Measurements from ENCODE around the gene ASB15.
"Not testable (repeated sequence)": the region's sequence is repeated elsewhere in the genome, so short reads cannot be mapped to it uniquely, and the experiment has no call there.

The ASB15 gene

DNA sequence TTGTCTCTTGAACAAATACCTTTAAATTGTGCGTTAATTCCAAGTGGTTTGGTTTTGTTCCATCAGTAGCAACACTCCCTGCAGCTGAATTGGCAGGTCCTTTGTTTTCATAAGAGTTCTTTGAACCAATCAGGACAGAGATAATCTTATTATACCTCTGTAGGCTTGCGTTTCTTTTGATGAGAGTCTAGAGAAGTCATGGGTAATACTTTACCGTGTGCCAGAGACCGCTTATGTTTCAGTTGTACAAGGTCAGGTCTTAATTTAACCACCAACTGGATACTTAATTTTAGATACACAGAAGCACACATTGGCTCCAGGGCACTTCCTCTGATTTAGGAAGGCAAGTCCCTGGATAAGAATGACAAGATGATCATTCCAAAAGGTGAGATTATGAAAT is at the start of gene ASB15:
TSS of gene ASB15 (plus strand) at position 292 of the 400 bp plus-strand sequence. CDS start 12,682 bp downstream, outside the sequence.
- TF ChIP-seq POLR2A (IDR thresholded peaks at IDR 0.05; ENCODE audit: extremely low read depth, insufficient read length) = no peak
- TF ChIP-seq MYC (IDR thresholded peaks at IDR 0.05; ENCODE audit: low read depth, low read length) = no peak
- TF ChIP-seq, protein P1, sequence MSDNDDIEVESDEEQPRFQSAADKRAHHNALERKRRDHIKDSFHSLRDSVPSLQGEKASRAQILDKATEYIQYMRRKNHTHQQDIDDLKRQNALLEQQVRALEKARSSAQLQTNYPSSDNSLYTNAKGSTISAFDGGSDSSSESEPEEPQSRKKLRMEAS (IDR thresholded peaks at IDR 0.05; ENCODE audit: low read depth, low read length) = no peak
- TF ChIP-seq, protein P2, sequence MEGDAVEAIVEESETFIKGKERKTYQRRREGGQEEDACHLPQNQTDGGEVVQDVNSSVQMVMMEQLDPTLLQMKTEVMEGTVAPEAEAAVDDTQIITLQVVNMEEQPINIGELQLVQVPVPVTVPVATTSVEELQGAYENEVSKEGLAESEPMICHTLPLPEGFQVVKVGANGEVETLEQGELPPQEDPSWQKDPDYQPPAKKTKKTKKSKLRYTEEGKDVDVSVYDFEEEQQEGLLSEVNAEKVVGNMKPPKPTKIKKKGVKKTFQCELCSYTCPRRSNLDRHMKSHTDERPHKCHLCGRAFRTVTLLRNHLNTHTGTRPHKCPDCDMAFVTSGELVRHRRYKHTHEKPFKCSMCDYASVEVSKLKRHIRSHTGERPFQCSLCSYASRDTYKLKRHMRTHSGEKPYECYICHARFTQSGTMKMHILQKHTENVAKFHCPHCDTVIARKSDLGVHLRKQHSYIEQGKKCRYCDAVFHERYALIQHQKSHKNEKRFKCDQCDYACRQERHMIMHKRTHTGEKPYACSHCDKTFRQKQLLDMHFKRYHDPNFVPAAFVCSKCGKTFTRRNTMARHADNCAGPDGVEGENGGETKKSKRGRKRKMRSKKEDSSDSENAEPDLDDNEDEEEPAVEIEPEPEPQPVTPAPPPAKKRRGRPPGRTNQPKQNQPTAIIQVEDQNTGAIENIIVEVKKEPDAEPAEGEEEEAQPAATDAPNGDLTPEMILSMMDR (IDR thresholded peaks at IDR 0.05; ENCODE audit: low read depth, low read length) = no peak
- no peak within 1 kb of the TSS for H3K4me3 ChIP-seq (ENCODE audit: low read depth, low read length)
- DNase-seq (ENCODE audit: low read depth) = no peak

DNA sequence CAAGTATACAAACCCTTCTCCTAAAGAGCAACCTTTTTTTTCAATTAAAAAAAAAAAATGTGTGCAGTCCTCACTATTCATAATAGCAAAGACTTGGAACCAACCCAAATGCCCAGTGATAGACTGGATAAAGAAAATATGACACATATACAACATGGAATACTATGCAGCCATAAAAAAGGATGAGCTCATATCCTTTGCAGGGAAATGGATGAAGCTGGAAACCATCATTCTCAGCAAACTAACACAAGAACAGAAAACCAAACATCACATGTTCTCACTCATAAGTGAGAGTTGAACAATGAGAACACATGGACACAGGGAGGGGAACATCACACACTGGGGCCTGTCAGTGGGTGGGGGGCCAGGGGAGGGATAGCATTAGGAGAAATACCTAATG is 49.5 kb upstream of the ASB15 start:
- not testable (repeated sequence) for DNase-seq (ENCODE audit: low read depth); H3K4me3 ChIP-seq (ENCODE audit: low read depth, low read length)

DNA sequence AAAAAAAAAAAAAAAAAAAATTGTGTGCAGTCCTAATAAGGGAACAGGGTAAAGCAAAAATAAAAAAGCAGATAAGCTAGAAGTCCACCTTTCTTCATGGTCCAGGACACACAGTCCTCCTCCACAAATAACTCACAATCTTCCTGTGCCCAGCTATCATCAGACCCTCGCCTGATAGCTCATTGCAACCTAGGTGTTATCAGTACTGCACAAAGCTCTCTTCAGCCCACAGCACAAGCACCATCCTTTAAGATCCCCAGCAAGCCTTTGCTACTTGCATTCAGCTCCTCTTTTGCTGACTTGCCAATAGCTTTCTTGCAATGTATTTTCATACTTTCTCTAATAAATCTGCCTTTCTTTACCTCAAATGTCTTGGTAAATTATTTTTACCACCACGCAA is 49.0 kb upstream of the ASB15 start:
- TF ChIP-seq, protein P2 (IDR thresholded peaks at IDR 0.05; ENCODE audit: low read depth, low read length) = no peak
- TF ChIP-seq MYC (IDR thresholded peaks at IDR 0.05; ENCODE audit: low read depth, low read length) = no peak
- no peak for TF ChIP-seq POLR2A (IDR thresholded peaks at IDR 0.05; ENCODE audit: extremely low read depth, insufficient read length)
- H3K4me3 ChIP-seq (ENCODE audit: low read depth, low read length) = no peak overlapping the region
- DNase-seq (ENCODE audit: low read depth) = no peak

DNA sequence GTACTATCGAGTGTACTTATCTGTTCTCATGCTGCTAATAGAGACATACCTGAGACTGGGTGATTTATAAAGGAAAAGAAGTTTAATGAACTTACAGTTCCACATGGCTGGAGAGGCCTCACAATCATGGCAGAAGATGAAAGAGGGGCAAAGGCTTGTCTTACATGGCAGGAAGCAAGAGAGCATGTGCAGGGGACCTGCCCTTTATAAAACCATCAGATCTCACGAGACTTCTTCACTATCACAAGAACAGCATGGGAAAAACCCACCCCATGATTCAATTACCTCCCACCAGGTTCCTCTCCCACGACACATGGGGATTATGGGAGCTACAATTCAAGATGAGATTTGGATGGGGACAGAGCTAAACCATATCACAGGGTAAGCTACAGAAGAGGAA is 48.5 kb upstream of the ASB15 start:
- no peak overlapping the region for H3K4me3 ChIP-seq (ENCODE audit: low read depth, low read length)
- DNase-seq (ENCODE audit: low read depth) = no peak
- TF ChIP-seq, protein P2 (IDR thresholded peaks at IDR 0.05; ENCODE audit: low read depth, low read length) = no peak
- no peak for TF ChIP-seq POLR2A (IDR thresholded peaks at IDR 0.05; ENCODE audit: extremely low read depth, insufficient read length)
- no peak for TF ChIP-seq MYC (IDR thresholded peaks at IDR 0.05; ENCODE audit: low read depth, low read length)
- TF ChIP-seq, protein P1 (IDR thresholded peaks at IDR 0.05; ENCODE audit: low read depth, low read length) = no peak

DNA sequence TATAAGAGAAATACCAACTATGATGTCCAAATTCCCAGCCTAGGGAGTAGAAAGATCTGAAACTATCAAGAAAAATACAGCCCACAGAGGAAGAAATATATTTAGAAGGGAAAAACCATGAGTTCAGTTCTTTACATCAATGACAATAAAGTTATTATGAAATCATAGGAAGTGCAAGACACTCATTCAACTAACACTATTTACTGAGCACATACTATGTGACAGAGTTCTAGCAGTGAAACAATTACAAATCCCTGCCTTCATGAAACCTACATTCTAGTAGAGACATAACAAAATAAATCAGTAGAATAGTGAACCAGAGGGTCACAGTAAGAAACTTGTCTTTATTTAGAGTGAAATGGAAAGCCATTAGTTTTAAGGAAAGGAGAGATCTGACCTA is 46.1 kb upstream of the ASB15 start:
- no peak for DNase-seq (ENCODE audit: low read depth)
- H3K4me3 ChIP-seq (ENCODE audit: low read depth, low read length) = no peak overlapping the region
- TF ChIP-seq, protein P2 (IDR thresholded peaks at IDR 0.05; ENCODE audit: low read depth, low read length) = no peak

DNA sequence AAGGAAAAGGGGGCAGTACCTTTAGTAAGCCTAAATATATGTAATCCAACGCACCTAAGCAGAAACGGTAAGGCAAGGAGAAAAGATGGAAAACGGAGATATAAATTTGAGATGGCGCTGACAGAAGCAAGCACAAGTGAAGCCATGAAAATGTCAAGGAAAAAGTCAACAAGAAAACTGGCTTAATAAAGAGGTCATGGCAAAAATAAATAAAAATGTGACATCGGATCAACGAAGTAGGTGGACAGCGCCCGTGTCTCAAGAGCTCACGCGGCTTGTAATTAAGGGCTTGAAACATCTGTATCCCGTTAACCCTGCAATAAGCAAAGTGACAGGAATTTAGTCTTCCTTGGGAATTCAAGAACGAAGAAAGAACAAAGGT is 44.6 kb upstream of the ASB15 start:
- TF ChIP-seq, protein P2 (IDR thresholded peaks at IDR 0.05; ENCODE audit: low read depth, low read length) = no peak
- no peak for TF ChIP-seq MYC (IDR thresholded peaks at IDR 0.05; ENCODE audit: low read depth, low read length)
- TF ChIP-seq, protein P1 (IDR thresholded peaks at IDR 0.05; ENCODE audit: low read depth, low read length) = peak; percentile 26; the same call in 1 of the 2 replicates
- no peak for TF ChIP-seq POLR2A (IDR thresholded peaks at IDR 0.05; ENCODE audit: extremely low read depth, insufficient read length)
- peak overlapping the region; percentile 80 for H3K4me3 ChIP-seq (ENCODE audit: low read depth, low read length)
- DNase-seq (ENCODE audit: low read depth) = peak; percentile 35

All from NB4 (cell line).